HG02981 (cell line): ENCODE results near the gene ANKRD12.

Experiments used
- ATAC-seq: cut with Tn5 transposase; IDR thresholded peaks from one replicate; pipeline ENCODE4 v1.9.1; 2021; ENCODE audit warnings: mild to moderate bottlenecking, moderate library complexity; ENCODE audit not compliant: unreplicated experiment

Gene ANKRD12

DNA sequence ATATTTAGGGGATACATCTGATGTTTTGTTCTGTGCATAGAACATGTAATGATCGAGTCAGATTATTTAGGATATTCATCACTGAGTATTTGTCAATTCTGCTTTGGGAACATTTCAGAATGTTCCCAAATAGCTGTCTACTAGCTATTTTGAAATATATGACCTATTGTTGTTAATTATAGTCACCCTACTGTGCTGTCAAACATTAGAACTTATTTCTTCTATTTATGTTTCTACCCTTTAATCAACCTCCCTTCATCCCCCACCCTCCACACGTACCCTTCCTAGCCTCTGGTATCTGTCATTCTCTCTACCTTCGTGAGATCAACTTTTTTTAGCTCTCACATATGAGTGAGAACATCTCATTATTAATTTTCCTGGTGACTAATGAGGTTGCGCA, 40.9 kb downstream of the ANKRD12 start:
- no peak for ATAC-seq

DNA sequence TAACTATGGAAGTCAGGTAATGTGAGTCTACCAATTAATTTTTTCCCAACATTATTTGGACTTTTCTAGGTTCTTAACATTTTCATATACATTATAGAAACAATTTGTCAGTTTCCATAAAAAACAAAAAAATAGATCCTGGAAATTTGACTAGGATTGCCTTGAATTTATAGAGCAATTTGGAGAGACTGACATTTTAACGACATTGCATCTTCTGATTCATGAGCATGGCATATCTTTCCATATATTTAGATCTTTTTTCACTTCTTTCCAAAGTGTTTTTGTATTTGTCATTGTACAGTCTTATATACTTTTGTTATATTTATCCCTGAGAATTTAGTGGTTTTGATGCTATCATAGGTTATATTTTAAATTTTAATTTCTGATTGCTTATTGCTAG, 42.0 kb downstream of the ANKRD12 start:
- ATAC-seq, result no peak

DNA sequence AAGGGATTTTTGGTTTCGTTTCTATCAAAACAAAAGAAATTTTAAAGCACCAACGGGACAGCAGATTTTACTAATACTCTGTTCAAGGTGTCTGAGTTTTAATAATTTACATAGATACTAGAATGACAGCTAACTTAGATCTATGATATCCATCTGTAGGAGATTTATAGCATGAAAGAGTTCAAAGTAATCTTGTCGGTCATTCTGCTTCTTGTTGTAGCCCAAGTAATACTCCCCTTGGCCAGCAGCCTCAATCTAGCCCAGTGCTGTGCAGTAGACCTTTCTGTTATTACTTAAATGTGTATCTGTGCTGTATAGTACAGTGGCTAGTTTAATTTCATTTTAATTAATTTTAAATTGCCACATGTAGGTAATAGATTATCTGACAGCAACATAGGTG, 44.7 kb downstream of the ANKRD12 start:
- ATAC-seq, result no peak

DNA sequence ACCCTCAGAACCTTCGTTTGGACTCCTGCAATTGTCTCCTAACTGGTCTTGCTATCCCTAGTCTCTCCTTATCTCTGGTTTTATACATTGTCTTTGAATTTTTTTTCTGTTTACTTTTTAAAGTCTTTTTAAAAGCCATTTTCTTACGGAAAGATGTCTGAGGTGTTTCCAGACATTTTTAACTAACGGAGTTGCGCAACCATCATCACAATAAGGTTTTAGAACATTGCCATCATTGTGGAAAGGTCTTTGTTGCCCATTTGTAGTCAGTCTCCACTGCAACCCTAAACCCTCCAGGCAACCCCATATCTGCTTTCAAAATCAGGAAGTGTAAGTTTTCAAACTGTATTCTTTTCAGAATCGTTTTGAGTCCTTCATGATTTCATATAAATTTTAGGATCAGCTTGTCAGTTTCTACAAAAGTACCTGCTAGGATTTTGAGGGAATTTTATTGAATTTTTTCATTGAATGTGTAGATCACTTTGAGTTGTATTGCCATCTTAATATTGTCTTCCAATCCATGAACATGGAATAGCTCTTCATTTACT, 46.3 kb downstream of the ANKRD12 start:
- no peak for ATAC-seq

GRCh38 chr18:9184998-9185613, 48.5 kb downstream of the ANKRD12 start:
- no peak for ATAC-seq

GRCh38 chr18:9188359-9189231, 52.0 kb downstream of the ANKRD12 start:
- ATAC-seq, result no peak

DNA sequence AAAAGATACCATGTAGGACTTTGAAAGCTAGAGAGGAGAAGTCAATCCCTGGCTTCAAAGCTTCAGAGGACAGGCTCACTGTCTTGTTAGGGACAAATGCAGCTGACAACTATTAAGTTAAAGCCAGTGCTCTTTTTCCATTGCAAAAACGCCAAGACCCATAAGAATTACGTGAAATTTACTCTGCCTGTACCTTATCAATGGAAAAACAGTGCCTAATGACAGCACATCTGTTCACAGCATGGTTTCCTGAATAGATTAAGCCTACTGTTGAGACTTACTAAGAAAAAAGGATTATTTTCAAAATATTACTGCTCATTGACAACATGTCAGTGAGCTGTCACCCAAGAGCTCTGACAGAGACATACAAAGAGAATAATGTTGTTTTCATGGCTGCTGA, 52.9 kb downstream of the ANKRD12 start:
- no peak for ATAC-seq

- ATAC-seq, result no peak
Measured at GRCh38 chr18:9191658-9192256, 55.2 kb downstream of the ANKRD12 start.

- ATAC-seq, result no peak
Measured at GRCh38 chr18:9193031-9193430, 56.5 kb downstream of the ANKRD12 start.

GRCh38 chr18:9196568-9196967, 60.0 kb downstream of the ANKRD12 start:
- ATAC-seq, result no peak

GRCh38 chr18:9199681-9200080, 63.1 kb downstream of the ANKRD12 start:
- no peak for ATAC-seq

DNA sequence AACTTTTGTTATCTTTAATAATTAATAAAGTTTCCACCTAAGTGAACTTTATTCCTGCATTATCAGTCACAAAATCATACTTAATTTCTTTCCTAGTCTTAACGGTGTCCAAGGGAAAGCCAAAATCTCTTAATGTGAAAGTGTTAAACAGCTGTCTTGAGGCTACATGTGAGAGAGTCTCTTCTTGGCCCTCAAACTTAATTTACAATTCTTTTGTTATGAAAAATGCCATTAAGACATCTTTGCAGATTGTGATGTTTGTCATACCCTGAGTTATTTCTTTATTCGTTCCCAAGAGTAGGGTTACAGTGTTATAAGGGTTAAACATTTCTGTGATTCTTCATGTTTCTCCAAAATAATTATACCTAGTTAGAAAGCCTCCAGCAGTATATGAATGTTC, 64.6 kb downstream of the ANKRD12 start:
- no peak for ATAC-seq

- ATAC-seq, result no peak
Measured at GRCh38 chr18:9204659-9205058, 68.1 kb downstream of the ANKRD12 start.

GRCh38 chr18:9206421-9206820, 69.8 kb downstream of the ANKRD12 start:
- no peak for ATAC-seq

- ATAC-seq, result no peak
Measured at GRCh38 chr18:9209279-9209678, 72.7 kb downstream of the ANKRD12 start.

DNA sequence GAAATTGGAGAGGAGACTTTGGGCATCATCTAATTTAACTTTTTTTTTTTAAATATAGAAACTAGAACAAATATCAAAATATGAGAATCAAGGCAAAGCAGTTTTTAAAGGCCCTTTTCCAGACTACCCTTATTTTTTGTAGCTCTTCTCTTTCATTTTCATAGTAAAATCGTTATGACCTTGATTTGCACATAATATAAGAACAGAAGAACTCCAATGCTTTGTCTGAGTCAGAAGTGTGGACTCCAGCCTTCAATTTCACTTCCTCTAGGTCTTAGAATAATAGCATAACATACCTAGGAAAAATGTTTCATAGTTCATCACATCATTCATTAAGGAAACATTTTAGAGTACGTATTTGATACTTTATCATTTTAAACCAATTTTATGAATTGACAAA, 74.4 kb downstream of the ANKRD12 start:
- no peak for ATAC-seq

GRCh38 chr18:9211955-9212354, 75.4 kb downstream of the ANKRD12 start:
- peak; percentile 81 for ATAC-seq

- no peak for ATAC-seq
Measured at GRCh38 chr18:9215221-9215933, 78.8 kb downstream of the ANKRD12 start.

GRCh38 chr18:9216459-9216858, 79.9 kb downstream of the ANKRD12 start:
- no peak for ATAC-seq

- ATAC-seq, result no peak
Measured at GRCh38 chr18:9217743-9218451, 81.3 kb downstream of the ANKRD12 start.

- no peak for ATAC-seq
Measured at GRCh38 chr18:9221040-9221439, 84.5 kb downstream of the ANKRD12 start.
